Activated gamma-delta T cell treated with anti-CD3 and anti-CD28 coated beads, Interleukin-2, amount 50 U/mL, for 16 hours (primary cell): Measurements from ENCODE around the gene RTL1.

Experiments
- DNase-seq: peaks from one replicate; pipeline ENCODE4 v3.0.0-alpha.2; 2020; ENCODE audit warnings: low read depth

The RTL1 gene

DNA sequence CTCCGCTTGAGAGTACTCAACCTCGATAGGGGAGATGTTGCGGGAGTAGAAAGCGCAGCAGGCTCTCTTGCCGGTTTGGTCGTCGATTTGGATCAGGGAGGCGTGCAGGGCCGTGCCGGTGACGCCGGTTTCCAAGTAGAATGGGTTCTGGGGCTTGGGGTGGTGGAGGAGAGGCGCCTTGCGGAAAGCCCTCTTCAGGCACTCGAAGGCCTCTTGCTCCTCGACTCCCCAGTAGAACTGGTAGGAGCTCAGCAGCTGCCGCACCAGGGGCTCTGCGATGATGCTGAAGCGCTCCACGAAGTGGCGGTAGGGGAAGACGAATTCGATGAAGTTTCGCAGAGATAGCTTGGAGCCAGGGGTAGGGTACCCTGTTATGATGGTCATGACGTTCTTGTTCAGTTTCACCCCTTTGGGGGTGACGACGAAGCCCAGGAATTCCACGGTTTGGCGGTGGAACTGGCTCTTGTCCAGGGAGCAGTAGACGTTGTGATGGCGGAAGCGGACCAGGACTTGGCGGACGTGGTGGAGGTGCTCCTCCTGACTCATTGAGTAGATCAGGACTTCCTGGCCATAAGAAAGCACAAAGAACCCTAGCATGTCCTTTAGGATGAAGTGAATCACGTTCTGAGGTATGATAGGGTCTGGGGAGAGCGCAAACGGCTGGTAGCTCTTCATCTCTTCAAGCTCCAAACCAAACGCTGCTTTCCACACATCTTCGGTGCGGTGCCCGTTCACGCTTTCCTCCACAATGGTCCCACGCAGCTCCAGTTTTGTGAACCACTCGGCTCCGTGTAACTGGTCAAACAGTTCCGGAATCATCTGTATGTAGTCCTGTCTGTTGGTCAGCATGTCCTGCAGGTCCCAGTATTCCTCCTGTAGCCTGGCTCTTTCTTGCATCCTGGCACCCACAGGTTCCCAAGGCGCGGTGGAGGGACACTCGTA, 21.2 kb downstream of the RTL1 start:
- DNase-seq = no peak

DNA sequence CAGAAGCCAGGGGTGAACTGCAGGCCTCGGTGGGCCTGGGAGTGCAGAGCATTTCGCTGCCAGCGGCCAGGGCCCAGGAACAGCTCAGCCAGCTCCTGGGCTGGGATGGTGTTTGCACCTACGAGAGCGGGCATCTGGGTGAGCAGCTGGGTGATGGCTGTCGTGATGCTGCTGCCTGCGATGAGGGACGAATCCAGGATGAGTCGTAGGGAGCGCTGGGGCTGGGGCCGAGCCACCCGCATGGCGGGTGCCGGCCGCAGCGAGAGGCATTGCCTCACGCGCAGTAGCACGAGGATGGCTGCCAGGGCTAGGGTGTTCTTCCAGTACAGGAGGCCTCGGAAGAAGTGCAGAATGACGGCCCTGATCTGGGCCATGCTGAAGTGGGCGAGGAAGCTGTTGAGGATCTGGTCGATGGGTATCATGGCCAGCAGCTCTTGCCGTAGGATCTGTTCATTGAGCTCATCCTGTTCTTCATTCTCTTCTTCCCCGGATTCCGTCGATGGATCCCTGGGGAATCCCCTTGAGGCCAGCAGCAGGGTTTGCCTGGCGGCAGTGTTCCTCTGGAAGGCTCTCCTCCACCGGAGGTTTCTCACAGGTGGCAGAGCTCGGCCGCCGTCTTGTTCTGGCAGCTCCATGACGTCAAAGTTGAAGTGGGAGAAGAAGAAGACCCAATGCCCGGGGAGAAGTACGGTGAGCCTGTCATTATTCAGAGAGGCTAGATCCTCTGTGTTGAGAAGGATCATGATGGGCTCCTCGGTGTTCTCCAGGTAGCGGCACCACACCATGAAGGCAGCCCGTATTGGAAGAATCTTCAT, 22.1 kb downstream of the RTL1 start:
- no peak for DNase-seq

DNA sequence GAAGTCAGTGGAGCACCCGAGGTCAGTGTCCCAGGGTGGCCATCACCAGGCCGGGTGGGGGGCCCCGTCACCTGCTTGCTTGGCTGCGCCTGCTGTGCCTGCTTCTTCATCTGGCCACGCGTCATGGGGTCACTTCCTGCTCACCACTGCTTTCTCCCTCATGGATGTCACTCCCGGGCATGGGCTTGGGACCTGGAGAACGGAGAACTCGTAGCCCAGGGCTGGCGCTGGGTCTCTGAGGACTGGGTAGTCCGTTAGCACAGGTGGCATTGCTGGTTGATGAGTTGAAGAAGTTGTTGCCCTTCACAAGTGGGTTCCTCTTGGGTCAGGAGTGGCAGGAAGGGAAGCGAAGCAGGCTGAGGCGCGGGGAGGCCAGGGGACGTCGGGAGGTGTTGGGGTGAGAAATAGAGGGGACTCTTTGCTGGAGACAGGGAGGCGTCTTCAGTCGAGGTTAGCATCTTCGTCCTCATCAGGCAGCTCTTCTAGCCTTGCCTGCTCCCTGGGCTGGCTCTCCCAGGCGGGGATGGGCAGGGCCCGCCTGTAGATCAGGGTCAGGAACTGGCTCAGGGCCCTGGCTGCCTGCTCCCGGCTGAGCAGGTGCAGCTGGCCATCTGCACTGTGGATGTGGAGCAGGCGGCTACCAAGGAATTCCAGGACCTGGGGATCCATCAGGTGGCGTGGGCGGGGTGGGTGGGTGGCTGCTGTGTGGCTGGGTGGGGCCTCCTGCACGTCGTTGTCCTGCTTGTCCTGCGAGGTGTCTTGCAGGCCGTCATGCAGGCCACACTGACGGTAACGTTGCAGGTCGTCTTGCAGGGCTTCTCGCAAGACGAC, 23.0 kb downstream of the RTL1 start:
- no peak for DNase-seq

DNA sequence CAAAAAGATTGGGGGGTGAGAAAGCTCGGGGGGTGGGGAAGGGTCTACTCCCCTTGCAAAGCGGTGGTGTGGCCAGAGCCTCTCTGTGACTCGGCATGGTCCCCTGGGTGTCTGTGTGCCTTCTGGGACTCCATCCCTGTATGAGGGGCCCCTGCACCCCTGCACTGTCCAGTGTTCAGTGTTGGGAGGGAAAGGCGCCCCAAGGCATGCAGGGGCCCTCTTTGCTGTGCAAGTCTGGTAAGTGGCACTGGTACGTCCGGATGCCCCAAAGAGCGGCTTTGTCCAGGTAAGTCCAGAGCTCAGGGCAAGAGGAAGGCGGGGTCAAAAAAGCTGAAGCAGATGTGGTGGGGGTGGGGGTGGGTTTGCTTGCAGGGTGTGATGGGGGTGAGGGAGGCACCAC, 23.7 kb downstream of the RTL1 start:
- DNase-seq = no peak

DNA sequence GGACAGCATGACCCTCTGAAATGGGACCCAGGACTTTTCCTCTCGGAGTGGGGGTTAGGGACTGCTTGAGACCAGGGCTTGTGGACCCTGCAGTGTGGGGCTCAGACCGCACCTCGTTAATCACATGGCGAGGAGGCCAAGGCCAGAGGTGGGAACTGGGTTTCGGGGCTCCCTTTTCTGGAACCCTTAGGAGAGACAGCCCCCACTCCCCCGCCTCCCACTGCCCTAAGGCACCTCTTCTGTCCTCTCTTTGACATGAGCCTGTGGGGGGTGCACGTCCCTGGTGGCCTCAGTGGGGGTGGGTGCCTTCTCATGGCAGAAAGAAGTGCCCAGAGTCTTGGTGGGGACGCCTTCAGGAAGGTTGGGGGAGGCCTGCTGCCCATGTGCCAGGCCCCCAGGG, 24.3 kb downstream of the RTL1 start:
- DNase-seq = no peak

DNA sequence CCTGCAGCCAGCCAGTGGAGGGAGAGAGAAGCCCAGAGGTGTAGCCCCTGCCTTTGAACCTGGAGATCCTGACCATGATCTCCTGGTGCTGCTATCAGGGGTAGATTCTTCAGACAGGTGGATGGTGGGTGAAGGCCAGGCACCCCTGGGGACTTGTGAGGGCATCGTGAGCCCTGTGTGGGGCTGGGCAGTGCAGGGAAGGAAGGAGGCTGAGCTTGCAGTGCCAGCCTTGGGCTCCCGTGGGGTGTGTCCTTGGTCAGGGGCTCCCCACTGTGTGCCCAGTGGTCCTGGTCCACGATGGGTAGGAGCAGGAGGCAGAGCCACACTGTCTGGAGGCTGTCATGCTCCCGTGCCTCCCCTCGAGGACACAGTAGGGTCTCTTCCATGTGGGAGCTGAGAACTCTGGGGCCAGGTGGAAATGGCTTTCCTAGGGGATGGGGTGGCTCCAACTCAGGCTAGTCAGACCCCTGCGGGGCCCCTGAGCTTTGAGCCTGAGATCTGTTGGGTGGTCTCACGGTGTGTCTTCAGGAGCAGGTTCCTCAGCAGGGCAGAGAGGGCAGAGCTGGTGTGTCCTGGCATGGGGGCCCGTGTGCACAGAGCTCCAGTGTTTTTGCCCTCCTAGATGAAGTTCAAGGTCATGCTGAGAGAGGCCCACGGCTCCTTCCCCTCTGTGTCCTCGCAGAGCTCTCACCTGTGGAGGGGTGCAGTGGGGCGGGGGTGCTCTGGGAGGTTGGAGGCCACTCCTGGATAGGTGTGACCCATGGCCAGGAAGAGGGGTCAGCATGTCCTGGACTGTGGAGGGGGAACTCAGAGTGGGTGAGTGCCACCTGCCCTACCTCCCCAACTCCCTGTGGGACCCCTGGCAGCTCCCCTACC, 25.0 kb downstream of the RTL1 start:
- no peak for DNase-seq

DNA sequence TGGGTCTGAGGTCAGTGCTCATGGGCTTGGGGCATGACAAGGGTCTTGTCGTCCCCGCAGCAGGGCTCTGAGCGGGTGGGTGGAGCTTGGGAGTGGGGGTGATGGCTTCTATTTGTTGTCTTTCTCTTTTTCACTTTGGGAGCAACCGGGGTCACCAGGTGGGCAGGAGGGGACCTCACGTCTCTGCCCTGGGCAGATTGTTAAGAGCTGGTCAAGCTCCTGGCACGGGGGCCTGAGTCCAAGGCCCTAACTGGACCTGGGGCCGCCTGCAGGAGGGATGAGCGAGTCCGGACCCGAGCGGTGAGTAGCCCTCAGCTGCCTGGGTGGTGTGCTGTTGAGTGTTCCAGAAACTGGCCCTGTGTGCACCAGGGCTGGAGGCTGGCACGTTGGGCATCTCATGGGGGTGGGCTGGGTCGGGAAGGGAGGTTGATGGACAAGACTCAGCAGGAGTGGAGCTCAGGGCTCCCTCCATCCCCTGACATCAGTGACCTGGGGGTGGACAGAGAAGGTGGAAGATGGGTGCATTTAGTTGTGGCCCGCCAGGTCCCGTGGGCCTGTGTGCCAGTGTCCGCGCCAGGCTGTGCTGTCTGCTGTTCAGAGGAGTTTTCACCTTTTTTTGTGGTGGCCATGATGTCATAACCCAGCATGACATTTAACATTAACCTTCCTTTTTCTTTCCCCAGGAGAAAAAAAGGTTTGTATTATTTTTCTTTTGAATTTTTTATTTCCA, 27.5 kb downstream of the RTL1 start:
- DNase-seq = no peak

DNA sequence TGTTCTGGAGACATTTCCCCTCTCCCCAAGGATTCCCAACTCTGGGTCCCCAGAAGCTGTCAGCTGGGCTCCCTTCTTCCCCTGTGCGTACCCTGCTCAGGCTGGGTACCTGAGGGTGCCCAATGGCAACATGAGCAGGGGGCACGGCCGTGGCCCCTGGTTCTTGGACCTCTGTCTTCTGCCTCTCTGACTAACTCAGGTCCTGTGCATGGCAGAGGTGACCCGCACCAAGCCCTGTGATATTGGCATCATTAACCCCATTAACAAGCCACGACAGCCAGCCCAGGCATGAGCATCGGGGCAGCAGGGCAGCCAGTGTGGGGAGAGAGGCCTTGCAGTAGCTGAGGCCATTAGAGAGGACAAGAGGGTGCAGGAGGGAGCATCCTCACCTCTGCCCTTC, 28.4 kb downstream of the RTL1 start:
- DNase-seq = no peak

DNA sequence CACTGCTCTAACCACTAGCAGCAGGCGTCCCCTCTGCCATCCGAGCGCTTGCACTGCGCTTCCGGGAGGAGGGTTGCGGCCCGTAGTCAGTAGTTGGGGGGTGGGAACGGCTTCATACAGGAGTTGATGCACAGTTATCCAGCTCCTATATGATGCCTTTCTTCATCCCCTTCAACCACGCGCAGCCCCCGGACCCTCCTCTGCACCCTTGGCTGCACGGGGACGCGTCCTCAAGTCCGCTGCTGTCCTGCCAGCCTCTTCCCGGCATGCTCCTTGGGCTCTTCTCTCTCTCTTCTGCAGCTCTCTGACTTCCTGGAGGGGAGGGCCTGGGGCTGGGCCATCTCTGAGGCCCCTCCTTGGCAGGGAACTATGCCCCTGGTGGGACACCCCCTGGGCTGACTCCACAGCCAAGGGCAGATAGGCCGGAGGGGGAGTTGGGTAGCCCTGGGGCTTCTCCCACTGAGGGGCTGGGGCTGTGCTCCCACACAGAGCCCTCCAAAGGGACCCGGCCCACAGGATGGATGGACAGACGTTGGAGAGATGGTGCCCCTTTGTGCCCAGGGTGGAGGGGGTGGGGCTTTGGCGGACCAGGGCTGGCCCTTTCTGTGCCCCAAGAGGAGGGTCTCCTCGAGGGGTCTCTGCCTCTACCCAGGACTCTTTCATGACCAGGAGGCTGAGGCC, 29.0 kb downstream of the RTL1 start:
- no peak for DNase-seq

DNA sequence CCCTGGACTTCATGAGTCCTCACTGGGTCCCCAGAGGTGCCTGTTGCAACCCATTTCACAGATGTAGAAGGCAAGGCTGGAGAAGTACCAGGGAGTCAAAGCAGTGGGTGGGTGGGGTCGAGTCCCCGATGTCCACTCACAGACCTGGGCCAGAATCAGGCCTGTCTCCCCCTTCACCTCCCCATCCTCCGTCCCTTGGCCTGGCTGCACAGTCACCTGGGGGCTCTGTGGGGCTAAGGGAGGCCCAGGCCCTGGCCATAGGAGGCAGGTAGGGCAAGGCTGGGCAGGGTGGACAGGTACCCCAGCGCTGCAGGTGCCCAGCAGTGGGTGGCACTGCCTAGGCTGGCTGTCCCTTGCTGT, 29.5 kb downstream of the RTL1 start:
- no peak for DNase-seq

DNA sequence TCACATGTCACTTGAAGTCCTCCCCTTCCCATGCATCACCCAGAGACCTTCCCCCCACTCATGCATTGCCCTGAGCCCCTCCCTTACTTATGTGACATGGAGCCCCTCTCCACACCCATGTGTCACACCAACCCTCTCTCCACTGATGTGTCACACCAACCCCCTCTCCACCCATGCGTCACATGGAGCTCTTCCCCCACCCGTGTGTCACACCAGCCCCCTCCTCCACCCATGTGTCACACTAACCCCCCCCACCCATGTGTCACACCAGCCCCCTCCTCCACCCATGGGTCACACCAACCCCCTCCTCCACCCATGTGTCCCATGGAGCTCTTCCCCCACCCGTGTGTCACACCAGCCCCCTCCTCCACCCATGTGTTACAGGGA, 30.4 kb downstream of the RTL1 start:
- no peak for DNase-seq

DNA sequence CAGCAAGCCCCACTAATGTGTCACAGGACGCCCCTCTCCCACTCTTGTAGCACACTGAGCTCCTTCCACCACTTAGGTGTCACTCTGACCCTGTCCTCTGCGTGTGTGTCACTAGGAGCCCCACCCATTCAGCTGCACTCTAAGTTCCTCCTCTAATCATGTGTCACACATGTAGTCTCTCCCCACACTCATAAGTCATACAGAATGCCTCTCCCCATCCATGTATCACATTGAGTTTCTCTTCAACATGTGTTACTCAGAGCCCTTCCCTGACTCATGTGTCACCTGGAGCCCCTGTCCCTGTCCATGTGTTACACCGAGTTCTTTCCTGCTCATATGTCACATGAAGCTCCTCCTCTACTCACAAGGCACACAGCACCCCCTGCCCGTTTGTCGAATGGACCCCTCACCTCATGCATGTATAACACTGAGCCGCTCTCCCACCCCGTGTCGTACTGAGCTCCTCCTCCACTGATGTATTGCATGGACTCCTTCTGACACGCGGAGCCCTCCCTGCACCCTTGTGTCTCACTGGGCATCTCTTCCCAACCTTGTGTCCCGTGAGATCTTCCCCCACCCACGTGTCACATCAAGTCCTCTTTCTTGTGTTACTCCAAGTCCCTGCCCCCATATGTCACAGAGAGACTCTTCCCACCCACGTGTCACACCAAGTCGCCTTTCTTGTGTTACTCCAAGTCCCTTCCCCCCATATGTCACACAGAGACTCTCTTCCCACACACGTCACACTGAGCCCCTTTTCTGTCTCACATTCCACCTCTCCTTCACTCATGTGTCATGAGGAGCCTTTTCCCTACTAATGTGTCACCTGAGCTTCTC, 31.0 kb downstream of the RTL1 start:
- DNase-seq = no peak

DNA sequence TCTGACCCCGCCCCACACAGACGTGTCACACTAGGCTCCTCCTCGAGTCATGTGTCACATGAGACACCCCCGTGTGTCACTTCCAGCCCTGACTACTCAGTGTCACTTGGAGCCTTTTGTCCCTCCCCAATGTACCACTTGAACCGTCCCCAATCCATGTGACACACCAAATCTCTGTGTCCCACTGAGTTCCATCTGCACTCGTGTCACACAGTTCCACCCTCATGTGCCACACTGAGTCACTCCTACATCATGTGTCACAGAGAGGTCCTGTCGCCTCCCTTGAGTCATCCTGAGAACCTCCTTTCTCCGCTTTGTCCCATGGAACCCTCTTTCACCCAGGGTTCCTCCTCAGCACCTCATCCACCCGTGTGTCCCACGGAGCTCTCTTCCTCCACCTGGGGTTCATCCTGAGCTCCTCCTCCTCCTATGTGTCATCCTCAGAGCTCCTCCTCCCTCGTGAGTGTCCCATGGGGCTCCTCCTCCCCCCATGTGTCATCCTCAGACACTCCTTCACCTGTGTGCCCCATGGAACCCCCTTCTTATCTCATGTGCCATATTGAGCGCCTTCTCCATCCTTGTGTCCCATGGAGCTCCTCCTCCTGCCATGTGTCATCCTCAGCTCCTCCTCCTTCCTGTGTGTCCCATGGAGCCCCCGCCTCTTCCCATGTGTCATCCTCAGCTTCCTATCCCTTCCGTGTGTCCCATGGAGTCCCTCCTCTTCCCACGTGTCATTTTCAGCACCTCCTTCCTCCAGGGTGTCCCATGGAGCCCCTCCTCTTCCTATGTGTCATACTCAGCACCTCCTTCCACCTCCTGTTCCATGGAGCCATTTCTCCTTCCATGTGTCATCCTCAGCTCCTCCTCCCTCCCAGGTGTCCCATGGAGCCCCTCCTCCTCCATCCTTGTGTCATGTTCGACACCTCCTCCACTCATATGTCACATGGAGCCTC, 32.0 kb downstream of the RTL1 start:
- DNase-seq = no peak

DNA sequence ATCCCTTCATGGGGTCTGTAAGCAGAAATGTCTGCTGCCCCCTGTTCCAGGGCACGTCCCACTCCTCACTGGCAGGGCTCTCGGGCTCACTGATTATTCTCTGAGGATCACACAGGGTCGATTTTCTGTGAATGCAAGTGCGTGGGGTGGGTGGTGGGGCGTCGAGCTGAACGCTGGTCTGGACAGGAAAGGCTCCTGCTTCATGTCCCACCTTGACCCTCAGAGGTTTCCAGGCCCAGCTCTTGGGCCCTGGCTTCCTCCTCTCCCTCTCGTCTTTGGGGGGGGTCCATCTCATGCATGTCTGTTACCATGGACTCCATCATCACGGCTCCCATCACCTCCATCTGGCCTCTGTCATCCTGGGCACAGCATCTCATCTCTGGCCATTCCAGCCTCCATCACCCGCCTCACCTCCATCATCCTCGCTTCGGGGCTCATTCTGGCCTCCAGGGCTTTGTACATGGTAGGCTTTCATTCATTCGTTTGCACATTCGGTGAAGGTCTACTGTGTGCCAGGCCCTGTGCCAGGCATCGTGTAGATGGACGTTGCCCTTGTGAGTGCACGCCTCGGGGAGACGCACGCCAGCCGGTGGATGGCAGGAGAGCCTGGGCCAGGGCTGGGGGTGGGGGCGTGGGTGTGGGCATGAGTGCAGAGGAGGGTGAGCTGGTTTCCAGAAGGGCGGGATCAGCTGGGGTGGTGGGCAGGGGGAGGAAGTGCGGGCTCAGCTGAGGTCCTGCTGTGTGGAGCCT, 34.7 kb downstream of the RTL1 start:
- DNase-seq = no peak

DNA sequence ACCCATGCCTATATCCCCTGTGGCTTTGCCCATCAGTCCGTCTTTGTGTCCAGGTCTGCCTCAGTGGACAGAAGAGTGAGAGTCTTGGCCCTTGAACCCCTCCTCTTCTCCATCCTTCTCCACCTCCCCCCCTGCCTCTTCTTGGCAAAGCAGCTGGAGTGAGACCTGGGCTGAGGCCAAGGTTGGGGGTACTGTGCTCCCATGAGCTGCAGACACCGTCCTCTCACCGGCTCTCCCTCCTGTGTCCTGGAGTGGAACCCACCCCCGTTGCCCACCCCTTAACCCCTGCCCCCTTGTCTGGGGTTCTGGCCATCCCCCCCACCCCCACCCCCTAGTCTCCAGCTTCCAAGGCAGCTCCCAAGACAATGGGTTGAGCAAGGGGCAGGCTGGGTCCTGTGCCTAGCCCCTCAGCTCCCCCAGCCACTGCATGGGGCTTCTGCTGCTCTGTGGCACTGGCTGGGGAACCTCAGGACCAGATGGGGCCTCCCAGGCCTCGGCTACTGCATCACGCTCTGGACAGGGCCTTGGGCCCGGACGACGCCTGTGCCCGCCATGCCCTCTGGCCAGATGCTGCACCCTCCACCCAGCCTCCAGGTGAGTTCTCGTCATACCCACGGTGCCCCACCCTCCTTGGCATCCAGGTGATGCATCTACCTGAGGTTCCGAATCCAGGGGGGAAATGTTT, 35.7 kb downstream of the RTL1 start:
- no peak for DNase-seq
